GM20000 (cell line): ENCODE results near the gene TNFRSF9.
"Not testable (repeated sequence)": the region's sequence is repeated elsewhere in the genome, so short reads cannot be mapped to it uniquely, and the experiment has no call there.

Source experiments
- DNase-seq: peaks from one replicate; pipeline ENCODE4 v3.0.0; 2012; ENCODE audit warnings: low spot score
- TF ChIP-seq, protein P1 (sequence below): IDR thresholded peaks from 2 replicates; pipeline ENCODE4 v1.5.1; 2012; ENCODE audit warnings: mild to moderate bottlenecking, control low read depth; ENCODE audit errors: extremely low read depth, missing control alignments

TNFRSF9 gene

DNA sequence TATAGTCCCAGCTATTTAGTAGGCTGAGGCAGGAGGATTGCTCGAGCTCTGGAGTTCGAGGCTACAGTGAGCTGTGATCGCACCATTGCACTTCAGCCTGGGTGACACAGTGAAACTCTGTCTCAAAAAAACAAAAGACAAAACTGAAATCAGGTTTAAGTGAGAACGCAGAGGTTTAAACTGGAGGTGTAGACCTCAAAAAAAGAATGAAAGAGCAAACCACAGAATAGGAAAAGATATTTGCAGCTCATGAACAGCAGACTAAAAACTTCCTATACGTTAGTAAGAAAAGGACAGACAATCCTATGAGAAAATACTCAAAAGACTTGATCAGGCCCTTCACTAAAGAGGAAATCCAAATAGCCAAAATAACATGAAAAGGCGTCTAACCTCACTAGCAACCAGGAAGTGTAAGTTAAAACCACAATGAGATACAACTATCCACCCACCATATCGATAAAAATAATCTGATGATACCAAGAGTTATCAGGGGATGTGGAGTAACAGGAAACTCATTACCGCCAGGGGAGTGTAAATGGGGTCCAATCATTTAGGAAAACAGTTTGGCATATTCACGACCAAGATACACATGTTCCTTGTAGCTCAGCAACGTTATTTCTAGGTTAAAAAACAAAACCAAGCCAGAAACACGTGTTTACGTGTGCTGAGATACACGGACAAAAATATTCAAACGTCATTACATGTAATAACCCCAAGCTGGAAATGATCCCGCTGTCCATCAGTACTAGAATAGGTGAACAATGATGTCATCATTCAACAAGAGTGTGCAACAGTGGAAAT lies 9.8 kb downstream of the TNFRSF9 start:
- TF ChIP-seq, protein P1, sequence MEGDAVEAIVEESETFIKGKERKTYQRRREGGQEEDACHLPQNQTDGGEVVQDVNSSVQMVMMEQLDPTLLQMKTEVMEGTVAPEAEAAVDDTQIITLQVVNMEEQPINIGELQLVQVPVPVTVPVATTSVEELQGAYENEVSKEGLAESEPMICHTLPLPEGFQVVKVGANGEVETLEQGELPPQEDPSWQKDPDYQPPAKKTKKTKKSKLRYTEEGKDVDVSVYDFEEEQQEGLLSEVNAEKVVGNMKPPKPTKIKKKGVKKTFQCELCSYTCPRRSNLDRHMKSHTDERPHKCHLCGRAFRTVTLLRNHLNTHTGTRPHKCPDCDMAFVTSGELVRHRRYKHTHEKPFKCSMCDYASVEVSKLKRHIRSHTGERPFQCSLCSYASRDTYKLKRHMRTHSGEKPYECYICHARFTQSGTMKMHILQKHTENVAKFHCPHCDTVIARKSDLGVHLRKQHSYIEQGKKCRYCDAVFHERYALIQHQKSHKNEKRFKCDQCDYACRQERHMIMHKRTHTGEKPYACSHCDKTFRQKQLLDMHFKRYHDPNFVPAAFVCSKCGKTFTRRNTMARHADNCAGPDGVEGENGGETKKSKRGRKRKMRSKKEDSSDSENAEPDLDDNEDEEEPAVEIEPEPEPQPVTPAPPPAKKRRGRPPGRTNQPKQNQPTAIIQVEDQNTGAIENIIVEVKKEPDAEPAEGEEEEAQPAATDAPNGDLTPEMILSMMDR = no peak

DNA sequence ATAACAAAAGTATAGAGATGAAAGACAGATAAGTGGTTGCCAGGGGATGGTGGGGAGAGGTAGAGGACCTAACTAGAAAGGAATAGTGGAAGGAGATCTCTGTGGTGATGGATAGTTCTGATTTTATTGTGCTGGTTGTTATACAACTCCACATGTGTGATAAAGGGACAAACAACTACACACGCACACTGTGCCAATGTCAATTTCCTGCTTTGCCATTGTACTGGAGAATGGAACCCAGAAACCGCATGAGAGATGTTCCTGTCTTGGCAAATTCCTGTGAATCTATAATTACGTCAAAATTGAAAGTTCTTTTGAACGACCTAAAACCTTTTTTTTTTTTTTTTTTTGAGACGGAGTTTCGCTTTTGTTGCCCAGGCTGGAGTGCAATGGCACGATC lies 11.0 kb downstream of the TNFRSF9 start:
- DNase-seq = no peak
- TF ChIP-seq, protein P1 = no peak

More for the DNA sequence above, 9.8 kb downstream of the TNFRSF9 start:
- no peak for DNase-seq

DNA sequence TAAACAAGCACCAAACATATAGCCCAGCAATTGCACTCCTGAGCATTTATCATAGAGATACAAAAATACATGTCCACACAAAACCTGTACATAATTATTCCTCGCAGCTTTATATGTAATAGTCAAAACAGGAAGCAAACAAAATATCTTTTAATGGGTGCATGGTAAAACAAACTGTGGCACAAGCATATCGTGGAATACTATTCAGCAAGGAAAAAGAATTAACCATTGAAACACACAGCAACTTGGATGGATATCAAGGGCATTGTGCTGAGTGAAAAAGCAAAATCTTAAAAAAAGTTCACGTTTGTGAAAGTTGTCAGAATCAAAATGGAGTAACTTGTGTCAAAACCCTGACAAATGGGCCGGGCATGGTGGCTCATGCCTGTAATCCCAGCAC lies 12.4 kb downstream of the TNFRSF9 start:
- no peak for DNase-seq
- TF ChIP-seq, protein P1 = no peak

DNA sequence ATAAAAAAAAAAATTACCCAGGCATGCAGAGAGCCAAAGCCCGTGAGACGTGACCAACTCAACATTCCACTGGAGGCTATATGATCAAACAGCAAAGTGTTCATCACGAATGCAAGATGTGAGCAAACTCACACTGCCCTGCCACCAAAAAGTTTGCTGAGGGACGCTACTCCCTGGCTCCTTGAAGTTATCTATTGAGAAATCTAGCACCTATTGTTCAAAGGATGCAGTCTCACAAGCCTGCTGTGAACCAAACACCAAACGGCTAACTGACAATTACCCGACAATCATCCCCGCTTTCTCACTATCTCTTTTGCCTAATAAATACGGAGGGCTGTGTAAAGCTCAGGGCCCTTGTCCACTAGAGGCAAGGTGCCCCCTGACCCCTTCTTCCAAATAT lies 13.6 kb downstream of the TNFRSF9 start:
- not testable (repeated sequence) for DNase-seq

DNA sequence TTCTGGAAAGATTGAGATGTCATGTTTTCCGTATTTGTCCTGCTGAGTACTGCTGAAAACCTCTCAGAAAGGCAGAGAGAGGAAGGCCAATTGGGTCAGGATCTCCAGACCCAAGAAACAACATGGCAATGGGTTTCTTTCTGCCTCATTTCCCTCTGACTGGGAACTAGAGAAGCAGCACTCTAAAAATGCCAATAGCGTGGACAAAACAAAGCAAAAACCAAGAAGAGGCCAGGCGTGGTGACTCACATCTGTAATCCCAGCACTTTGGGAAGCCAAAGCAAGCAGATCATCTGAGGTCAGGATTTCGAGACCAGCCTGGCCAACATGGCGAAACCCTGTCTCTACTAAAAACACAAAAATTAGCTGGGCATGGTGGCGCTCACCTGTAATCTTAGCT lies 18.3 kb downstream of the TNFRSF9 start:
- TF ChIP-seq, protein P1 = no peak
- no peak for DNase-seq

DNA sequence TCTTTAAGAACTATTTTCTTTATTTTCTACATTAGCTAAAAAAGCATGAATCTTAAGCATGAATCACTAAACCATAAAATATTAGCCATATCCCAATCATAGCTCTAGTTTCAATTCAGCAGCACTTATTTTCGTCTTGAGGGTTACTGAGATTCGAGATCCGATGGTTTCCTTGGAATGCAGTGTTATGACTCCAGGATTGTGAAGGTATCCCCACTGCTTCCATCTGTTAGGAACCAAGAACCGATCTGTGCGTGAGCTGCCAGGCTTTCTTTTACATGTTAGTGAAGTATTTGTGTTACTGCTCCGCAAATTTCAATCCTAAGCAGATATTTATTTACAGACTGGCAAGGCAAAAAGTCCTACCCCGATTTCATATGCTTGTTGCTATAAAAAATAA lies 18.8 kb downstream of the TNFRSF9 start:
- TF ChIP-seq, protein P1 = no peak
- no peak for DNase-seq

DNA sequence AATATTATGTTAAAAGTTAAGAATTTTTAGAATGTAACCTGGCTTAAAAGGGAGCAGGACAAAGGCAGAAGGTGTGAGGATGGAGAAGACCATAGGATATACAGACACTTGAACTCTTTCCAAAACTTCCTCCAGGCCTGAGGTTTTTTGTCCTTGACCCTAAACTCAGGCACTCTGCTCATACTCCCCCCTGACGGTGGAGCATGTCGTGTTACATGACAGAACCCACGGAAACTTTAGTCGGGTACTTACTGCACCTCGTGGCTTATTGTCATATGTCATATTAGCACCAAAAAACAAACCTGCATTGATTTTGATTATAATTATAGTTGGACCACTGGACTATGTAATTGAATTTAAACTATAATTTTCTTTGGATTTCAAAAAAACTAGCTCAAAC lies 20.8 kb downstream of the TNFRSF9 start:
- TF ChIP-seq, protein P1 = no peak
- no peak for DNase-seq

DNA sequence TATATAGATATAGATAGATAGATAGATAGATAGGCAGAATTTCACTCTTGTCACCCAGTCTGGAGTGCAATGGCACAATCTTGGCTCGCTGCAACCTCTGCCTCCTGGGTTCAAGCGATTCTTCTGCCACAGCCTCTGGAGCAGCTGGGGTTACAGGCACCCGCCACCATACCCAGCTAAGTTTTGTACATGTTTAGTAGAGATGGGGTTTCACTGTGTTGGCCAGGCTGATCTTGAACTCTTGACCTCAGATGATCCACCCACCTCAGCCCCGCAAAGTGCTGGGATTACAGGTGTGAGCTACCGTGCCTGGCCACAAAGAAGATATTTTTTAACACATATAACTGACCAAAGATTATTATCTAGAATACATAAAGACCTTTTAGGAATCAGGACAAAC lies 22.7 kb downstream of the TNFRSF9 start:
- DNase-seq = not testable (repeated sequence)

DNA sequence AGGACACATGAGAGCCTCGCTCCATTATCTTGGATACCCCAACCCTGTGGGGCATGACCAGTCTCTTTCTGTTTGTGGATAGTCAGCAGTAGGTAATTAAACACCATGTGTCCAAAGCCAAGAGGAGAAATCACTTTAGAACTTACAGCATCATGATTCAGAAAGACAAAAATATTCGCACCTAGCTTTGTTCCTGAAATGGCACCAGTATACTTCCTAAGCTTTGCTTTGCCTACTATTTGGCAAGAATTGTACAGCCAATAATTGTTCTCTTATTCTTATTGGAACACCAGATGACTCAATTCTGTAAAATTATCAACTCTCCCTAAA lies 24.2 kb downstream of the TNFRSF9 start:
- no peak for DNase-seq
- TF ChIP-seq, protein P1 = no peak
